ENCODE measurements around the gene OTOP3.

The OTOP3 gene

GRCh38 chr17:74998783-74999182 is 63.1 kb downstream of the OTOP3 start:
- no peak for TF ChIP-seq CTCF (conservative IDR thresholded peaks at IDR 0.05)
- no peak for TF ChIP-seq ZFX (IDR thresholded peaks at IDR 0.05)
- no peak overlapping the region for H3K27ac ChIP-seq

GRCh38 chr17:74999523-74999922 is 63.8 kb downstream of the OTOP3 start:
- TF ChIP-seq CTCF (conservative IDR thresholded peaks at IDR 0.05) (no peak), ZFX (IDR thresholded peaks at IDR 0.05) (no peak)
- H3K27ac ChIP-seq = no peak overlapping the region
